B cell (primary cell): Measurements from ENCODE around the gene AP1AR. TPM values are rescaled to one million over a fixed set of nuclear protein-coding genes. Genes with fewer than 3 reads are reported as not detected.

Experiments
- ATAC-seq: fragments of 200-7000 bp; cut with Tn5 transposase; one replicate; pipeline ENCODE4 v1.10.0; 2021; ENCODE audit warnings: low read depth, mild to moderate bottlenecking, moderate number of reproducible peaks, moderate library complexity
- CTCF ChIA-PET: fragments of 350-600 bp; sonication (Branson Sonifier 250); formaldehyde crosslinking; loops from one replicate; lab custom pipeline; 2021; ENCODE audit warnings: antibody characterized with exemption, inconsistent platforms; lab: Charles Lee
- POLR2A ChIA-PET: fragments of 350-600 bp; sonication (Branson Sonifier 250); formaldehyde crosslinking; loops from one replicate; lab custom pipeline; 2021; ENCODE audit warnings: antibody characterized with exemption; lab: Charles Lee
- DNase-seq: peaks from one replicate; pipeline ENCODE4 v3.0.0; 2013
- H2AFZ ChIP-seq: 2 replicates; pipeline ENCODE4 v1.6.1; 2012; ENCODE audit warnings: mild to moderate bottlenecking, low read depth, low read length; ENCODE audit not compliant: insufficient read depth, poor library complexity, severe bottlenecking
- H3K27ac ChIP-seq, 2 donors: 1 replicate in 1 of 2; 2 replicates in 1 of 2; pipeline ENCODE4 v1.5.1; 2012 to 2013; ENCODE audit warnings: low read length in 2 of 2, mild to moderate bottlenecking in 2 of 2, moderate library complexity in 1 of 2
- H3K27me3 ChIP-seq, 4 experiments: fragments of 200-600 bp in 1 of 4; sonication (generic) in 1 of 4; replicated peaks in 1 of 4; 1 replicate in 2 of 4; 2 replicates in 2 of 4; pipeline versions ENCODE4 v1.6.1 to v1.7.0; 2013 to 2016; ENCODE audit warnings: low read length in 3 of 4, mild to moderate bottlenecking in 2 of 4, mixed read lengths in 1 of 4, moderate library complexity in 1 of 4; ENCODE audit not compliant: insufficient read depth in 4 of 4, control insufficient read depth in 3 of 4; ENCODE audit errors: control extremely low read depth in 1 of 4
- H3K36me3 ChIP-seq, 2 experiments: replicated peaks in 1 of 2; 1 replicate in 1 of 2; 2 replicates in 1 of 2; pipeline versions ENCODE4 v1.6.1 to v1.7.1; 2013; ENCODE audit warnings: low read length in 1 of 2; ENCODE audit not compliant: insufficient read depth in 2 of 2, control insufficient read depth in 1 of 2; ENCODE audit errors: control extremely low read depth in 1 of 2, extremely low read depth in 1 of 2
- H3K4me1 ChIP-seq, 2 donors: fragments of 200-600 bp in 1 of 2; sonication (generic) in 1 of 2; 1 replicate in 1 of 2; 2 replicates in 1 of 2; pipeline versions ENCODE4 v1.5.1 to v1.6.1; 2013 to 2017; ENCODE audit warnings: low read length in 2 of 2; ENCODE audit not compliant: control insufficient read depth in 2 of 2, insufficient read depth in 2 of 2
- H3K4me2 ChIP-seq: replicated peaks from 2 replicates; pipeline ENCODE3; 2012; ENCODE audit warnings: mild to moderate bottlenecking, low read depth, low read length; ENCODE audit not compliant: poor library complexity, severe bottlenecking
- H3K4me3 ChIP-seq, 5 experiments: fragments of 200-600 bp in 1 of 5; sonication (generic) in 1 of 5; 1 replicate in 3 of 5; 2 replicates in 2 of 5; pipeline versions ENCODE4 v1.5.1 to v1.7.0; 2011 to 2016; ENCODE audit warnings: low read length in 4 of 5, mild to moderate bottlenecking in 4 of 5, low read depth in 2 of 5, control low read depth in 1 of 5, moderate library complexity in 1 of 5; ENCODE audit not compliant: insufficient read depth in 1 of 5; ENCODE audit errors: control extremely low read depth in 1 of 5, extremely low read depth in 1 of 5
- H3K79me2 ChIP-seq: fragments of 200-600 bp; sonication (generic); one replicate; pipeline ENCODE4 v1.6.0; 2016; ENCODE audit warnings: low read length; ENCODE audit not compliant: control insufficient read depth, insufficient read depth
- H3K9ac ChIP-seq: fragments of 200-600 bp; sonication (generic); 2 replicates; pipeline ENCODE4 v1.6.1; 2017; ENCODE audit warnings: mild to moderate bottlenecking, low read length, moderate library complexity
- H3K9me3 ChIP-seq, 3 donors: one replicate each; pipeline versions ENCODE4 v1.6.1 to v1.7.1; 2013; ENCODE audit warnings: low read length in 2 of 3; ENCODE audit not compliant: control insufficient read depth in 2 of 3, insufficient read depth in 1 of 3; ENCODE audit errors: control extremely low read depth in 1 of 3
- H4K20me1 ChIP-seq: 2 replicates; pipeline ENCODE4 v1.6.0; 2012; ENCODE audit warnings: mild to moderate bottlenecking, low read length; ENCODE audit not compliant: insufficient read depth, control insufficient read depth, poor library complexity, severe bottlenecking
- H3K27ac Mint-ChIP-seq: one replicate; pipeline ENCODE4 v1.8.0; 2021; ENCODE audit warnings: mixed read lengths
- H3K27me3 Mint-ChIP-seq: one replicate; pipeline ENCODE4 v1.8.0; 2021; ENCODE audit warnings: mixed read lengths
- H3K4me1 Mint-ChIP-seq: one replicate; pipeline ENCODE4 v1.8.0; 2021; ENCODE audit warnings: mixed read lengths
- H3K4me3 Mint-ChIP-seq: one replicate; pipeline ENCODE4 v1.8.0; 2021; ENCODE audit warnings: mixed read lengths
- H3K9me3 Mint-ChIP-seq: one replicate; pipeline ENCODE4 v1.8.0; 2022; ENCODE audit warnings: mixed read lengths; ENCODE audit not compliant: insufficient read depth
- CTCF ChIP-seq: fragments of 200-600 bp; IDR thresholded peaks from one replicate; pipeline ENCODE4 v1.8.0; 2022; ENCODE audit warnings: antibody characterized with exemption, mild to moderate bottlenecking
- EZH2 ChIP-seq: IDR thresholded peaks from 2 replicates; pipeline ENCODE4 v1.6.1; 2012; ENCODE audit warnings: borderline replicate concordance, low read depth, mild to moderate bottlenecking, moderate library complexity, low read length; ENCODE audit not compliant: insufficient read depth, poor library complexity, severe bottlenecking
- WGBS: methylation state at CpG from one replicate; pipeline ENCODE4 v1.1.5; 2013; ENCODE audit warnings: missing lambda C conversion rate; ENCODE audit not compliant: insufficient coverage; 5-methylcytosine and 5-hydroxymethylcytosine counted together
- intact Hi-C: fragments of 100-400 bp; cut with micrococcal nuclease; formaldehyde crosslinking; loops from one replicate; pipeline ENCODE4 v1.10.0; 2022
- polyA plus RNA-seq: library from polyadenylated mRNA; depleted of rRNA; stranded (reverse); fragments of >200 nt; gene quantifications from 2 replicates; pipeline ENCODE4 v1.2.3, GENCODE V29; 2012
- total RNA-seq, 2 donors: library from RNA; stranded (reverse); fragments of 120-200 nt in 1 of 2; gene quantifications; 1 replicate in 1 of 2; 2 replicates in 1 of 2; pipeline versions ENCODE4 v1.2.3 to v1.2.4, GENCODE V29; 2013 to 2022

AP1AR gene
- total and polyA plus RNA-seq, 2 donors (not counting 1 experiment from before 2014, with no cell fraction given): 3.4 to 20.3 TPM

- CTCF ChIA-PET: interaction anchor here (0.8 to 7.4 kb wide), 21 partner anchors 10 to 369 kb away, joined by 3 to 105 read pairs (median 4); partner anchors contain the start of gene TIFA
- ATAC-seq (no peak), DNase-seq (peak; percentile 69)
- Mint-ChIP-seq H3K9me3 (no peaks in the 10 kb centered on the region), H3K4me3 (no peak overlapping the region), H3K27ac (no peak overlapping the region), H3K4me1 (peaks cover 25% of the 10 kb centered on the region), H3K27me3 (no peaks in the 10 kb centered on the region)
- no peak overlapping the region for H2AFZ ChIP-seq
- POLR2A ChIA-PET: interaction anchor here (0.7 kb wide), 1 partner anchor 94 kb away, joined by 3 read pairs; no protein-coding TSS in a partner anchor
- no peak overlapping the region for H3K4me3 ChIP-seq
- no peaks in the 10 kb centered on the region for H3K27me3 ChIP-seq
- WGBS: no CpG with 5 or more reads among the region's 3 CpGs
- H3K9ac ChIP-seq: no peak overlapping the region
- H3K9me3 ChIP-seq: peaks cover 0 to 3% (median 0%) of the 10 kb centered on the region in 3 donors
- no peak overlapping the region for H3K27ac ChIP-seq
- TF ChIP-seq CTCF: peak; percentile 78
- TF ChIP-seq EZH2: no peak
- peaks cover 59% of the 10 kb centered on the region for H3K79me2 ChIP-seq
- peaks cover 5% of the 10 kb centered on the region for H4K20me1 ChIP-seq
- H3K4me2 ChIP-seq: no peak overlapping the region
- no peaks in the 10 kb centered on the region for H3K36me3 ChIP-seq
- peaks cover 13 to 19% of the 10 kb centered on the region in 2 donors for H3K4me1 ChIP-seq
- intact Hi-C loops: loop anchor here (1.0 kb wide), 3 partner anchors 21 to 160 kb away; no protein-coding TSS in a partner anchor
These were observed 3.5 kb downstream of the AP1AR start for GRCh38 chr4:112234952-112235609.

GRCh38 chr4:112236040-112236439, 4.5 kb downstream of the AP1AR start:
- ATAC-seq (no peak), DNase-seq (no peak)
- Histone ChIP-seq H2AFZ (no peak overlapping the region), H3K27ac (no peak overlapping the region), H3K27me3 (no peaks in the 10 kb centered on the region), H3K9me3 (peaks cover 0 to 3% (median 0%) of the 10 kb centered on the region in 3 donors), H4K20me1 (peaks cover 5% of the 10 kb centered on the region), H3K79me2 (peaks cover 69% of the 10 kb centered on the region), H3K9ac (no peak overlapping the region), H3K4me3 (no peak overlapping the region), H3K4me1 (peaks cover 7 to 11% of the 10 kb centered on the region in 2 donors), H3K36me3 (no peaks in the 10 kb centered on the region), H3K4me2 (no peak overlapping the region)
- CTCF ChIA-PET: interaction anchor here (0.6 to 7.4 kb wide), 18 partner anchors 9 to 368 kb away, joined by 3 to 105 read pairs (median 4); partner anchors contain the start of gene TIFA
- POLR2A ChIA-PET: interaction anchor here (0.7 kb wide), 1 partner anchor 52 kb away, joined by 4 read pairs; no protein-coding TSS in a partner anchor
- Mint-ChIP-seq H3K4me3 (no peak overlapping the region), H3K27me3 (no peaks in the 10 kb centered on the region), H3K9me3 (no peaks in the 10 kb centered on the region), H3K4me1 (peaks cover 18% of the 10 kb centered on the region), H3K27ac (no peak overlapping the region)
- intact Hi-C loops: no loop called here
- 100% methylated on average over 1 of the region's 2 CpGs for WGBS
- TF ChIP-seq CTCF (no peak), EZH2 (no peak)
